ENCODE measurements around the gene FAM184A.

DNA sequence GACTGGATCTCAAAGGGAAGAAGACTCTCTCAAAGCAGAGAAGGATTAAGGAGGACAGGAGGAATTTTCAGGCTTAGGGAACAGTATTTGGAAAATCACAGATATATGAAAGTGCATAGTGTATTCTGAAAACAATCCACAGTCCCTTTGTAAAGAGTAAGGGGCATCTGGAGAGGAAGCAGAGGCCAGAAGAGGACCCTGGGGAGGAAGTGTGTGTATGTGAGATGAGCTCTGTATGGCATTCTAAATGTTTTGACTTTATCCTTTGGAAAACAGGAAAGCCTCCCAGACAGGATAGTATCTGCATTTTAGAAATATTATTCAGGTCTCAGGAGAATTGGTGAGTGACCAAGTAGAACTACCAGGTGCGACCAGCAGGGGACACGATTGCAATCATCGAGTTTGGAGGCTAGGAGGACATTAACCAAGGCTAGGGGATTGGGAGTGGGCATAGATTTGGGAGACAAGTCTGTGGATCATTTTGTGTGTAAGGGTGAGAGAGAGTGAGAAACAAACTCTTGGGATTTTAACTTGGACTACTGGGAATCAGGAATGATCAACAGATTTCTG lies 38.3 kb upstream of the FAM184A start:
- TF ChIP-seq, protein P1, sequence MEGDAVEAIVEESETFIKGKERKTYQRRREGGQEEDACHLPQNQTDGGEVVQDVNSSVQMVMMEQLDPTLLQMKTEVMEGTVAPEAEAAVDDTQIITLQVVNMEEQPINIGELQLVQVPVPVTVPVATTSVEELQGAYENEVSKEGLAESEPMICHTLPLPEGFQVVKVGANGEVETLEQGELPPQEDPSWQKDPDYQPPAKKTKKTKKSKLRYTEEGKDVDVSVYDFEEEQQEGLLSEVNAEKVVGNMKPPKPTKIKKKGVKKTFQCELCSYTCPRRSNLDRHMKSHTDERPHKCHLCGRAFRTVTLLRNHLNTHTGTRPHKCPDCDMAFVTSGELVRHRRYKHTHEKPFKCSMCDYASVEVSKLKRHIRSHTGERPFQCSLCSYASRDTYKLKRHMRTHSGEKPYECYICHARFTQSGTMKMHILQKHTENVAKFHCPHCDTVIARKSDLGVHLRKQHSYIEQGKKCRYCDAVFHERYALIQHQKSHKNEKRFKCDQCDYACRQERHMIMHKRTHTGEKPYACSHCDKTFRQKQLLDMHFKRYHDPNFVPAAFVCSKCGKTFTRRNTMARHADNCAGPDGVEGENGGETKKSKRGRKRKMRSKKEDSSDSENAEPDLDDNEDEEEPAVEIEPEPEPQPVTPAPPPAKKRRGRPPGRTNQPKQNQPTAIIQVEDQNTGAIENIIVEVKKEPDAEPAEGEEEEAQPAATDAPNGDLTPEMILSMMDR (IDR thresholded peaks at IDR 0.05), result peak; percentile 42
- no peak for TF ChIP-seq EZH2phosphoT487 (IDR thresholded peaks at IDR 0.05)
- no peak for TF ChIP-seq EZH2 (IDR thresholded peaks at IDR 0.05)

Measured in neural progenitor cell (in vitro differentiated cells).